Measurements from ENCODE around the gene DISC1.

- no peak for TF ChIP-seq POLR2A (IDR thresholded peaks at IDR 0.05; ENCODE audit: low read depth, low read length)
- TF ChIP-seq POLR2AphosphoS5 (IDR thresholded peaks at IDR 0.05; ENCODE audit: low read depth, low read length): no peak
- TF ChIP-seq TAF1 (IDR thresholded peaks at IDR 0.05; ENCODE audit: low read depth, low read length): no peak
- TF ChIP-seq SPI1 (IDR thresholded peaks at IDR 0.05; ENCODE audit: low read depth, low read length): no peak
- no peak for TF ChIP-seq POU2F2 (IDR thresholded peaks at IDR 0.05; ENCODE audit: low read depth, low read length)
These were observed 7.9 kb downstream of the DISC1 start for GRCh38 chr1:231634323-231635013.

Measured in GM12891 (cell line).